OCI-LY7 (cell line): Measurements from ENCODE around the gene DDX39B. TPM values are rescaled to one million over a fixed set of nuclear protein-coding genes. Genes with fewer than 3 reads are reported as not detected.

Experiments used
- BruUV-seq: library from RNA; stranded (reverse); fragments of 400-500 nt; replicated peaks from 2 replicates; lab custom pipeline; 2021; lab: Mats Ljungman, UMichigan
- CTCF ChIA-PET: fragments of 300-600 bp; sonication (Branson Sonifier 250); formaldehyde crosslinking; loops from one replicate; lab custom pipeline; 2022; ENCODE audit warnings: antibody characterized with exemption; ENCODE audit not compliant: unreplicated experiment; lab: Charles Lee
- POLR2A ChIA-PET: fragments of 300-600 bp; sonication (Branson Sonifier 250); formaldehyde crosslinking; loops from one replicate; lab custom pipeline; 2022; ENCODE audit warnings: antibody characterized with exemption; lab: Charles Lee
- DNase-seq: peaks from one replicate; pipeline ENCODE4 v3.0.0-alpha.2; 2015; ENCODE audit warnings: low spot score
- H2AFZ ChIP-seq: fragments of 200-600 bp; sonication (generic), shearing (Covaris generic); 2 replicates; pipeline ENCODE4 v1.6.1; 2014; ENCODE audit warnings: mild to moderate bottlenecking, antibody characterized with exemption, low read length, moderate library complexity
- H3K27ac ChIP-seq: fragments of 200-600 bp; sonication (generic); 2 replicates; pipeline ENCODE4 v1.5.1; 2014; ENCODE audit warnings: mixed run types, low read depth, mild to moderate bottlenecking, moderate library complexity, low read length, inconsistent platforms; ENCODE audit not compliant: poor library complexity, severe bottlenecking
- H3K36me3 ChIP-seq: fragments of 200-600 bp; sonication (generic); 2 replicates; pipeline ENCODE4 v1.6.1; 2014; ENCODE audit warnings: mild to moderate bottlenecking, antibody characterized with exemption, low read length, moderate library complexity, mixed read lengths; ENCODE audit not compliant: insufficient read depth
- H3K4me1 ChIP-seq: fragments of 200-600 bp; sonication (generic); 2 replicates; pipeline ENCODE4 v1.5.1; 2014; ENCODE audit warnings: mild to moderate bottlenecking, low read length; ENCODE audit not compliant: insufficient read depth, poor library complexity, severe bottlenecking
- H3K4me2 ChIP-seq: fragments of 200-600 bp; sonication (generic); 2 replicates; pipeline ENCODE4 v1.6.1; 2014; ENCODE audit warnings: mild to moderate bottlenecking, low read length
- H3K4me3 ChIP-seq: fragments of 200-600 bp; sonication (generic); 2 replicates; pipeline ENCODE4 v1.5.1; 2014; ENCODE audit warnings: mild to moderate bottlenecking, low read depth, low read length; ENCODE audit not compliant: poor library complexity, severe bottlenecking
- H3K79me2 ChIP-seq: fragments of 200-600 bp; sonication (generic); 2 replicates; pipeline ENCODE4 v1.6.1; 2016; ENCODE audit warnings: low read depth, mild to moderate bottlenecking, low read length, moderate library complexity, mixed read lengths; ENCODE audit not compliant: insufficient read depth
- H3K9me2 ChIP-seq: fragments of 200-600 bp; sonication (generic); 2 replicates; pipeline ENCODE4 v1.6.1; 2016; ENCODE audit warnings: mild to moderate bottlenecking, low read length, mixed read lengths; ENCODE audit not compliant: insufficient read depth
- H3K9me3 ChIP-seq: fragments of 200-600 bp; sonication (generic); 2 replicates; pipeline ENCODE4 v1.6.1; 2014; ENCODE audit warnings: mild to moderate bottlenecking, mixed run types, low read length, mixed read lengths
- H4K20me1 ChIP-seq: fragments of 200-600 bp; sonication (generic); 2 replicates; pipeline ENCODE4 v1.6.1; 2014; ENCODE audit warnings: mild to moderate bottlenecking, antibody characterized with exemption, low read length, moderate library complexity, mixed read lengths; ENCODE audit not compliant: insufficient read depth
- CTCF ChIP-seq: fragments of 200-600 bp; sonication (generic); conservative IDR thresholded peaks from 2 replicates; pipeline ENCODE4 v1.5.1; 2014; ENCODE audit warnings: mild to moderate bottlenecking, antibody characterized with exemption, low read length, moderate library complexity, mixed read lengths
- EZH2phosphoT487 ChIP-seq: fragments of 200-600 bp; sonication (generic); IDR thresholded peaks from 2 replicates; pipeline ENCODE4 v1.6.1; 2018; ENCODE audit warnings: low read depth, borderline replicate concordance, mild to moderate bottlenecking, mixed run types, antibody characterized with exemption, low read length, moderate library complexity, mixed read lengths
- intact Hi-C: fragments of 100-400 bp; cut with micrococcal nuclease; formaldehyde crosslinking; loops from one replicate; pipeline ENCODE4 v1.10.0; 2022; ENCODE audit not compliant: unreplicated experiment
- total RNA-seq, 2 experiments: library from RNA; depleted of rRNA in 1 of 2; stranded (reverse); fragments of >200 nt in 1 of 2; shearing (Covaris generic) in 1 of 2; gene quantifications; 2 replicates each; pipeline ENCODE4 v1.2.3, GENCODE V29; 2014 to 2022

DDX39B gene
- total RNA-seq, 2 experiments from 2014 or later = 481 to 736 TPM

- H3K4me3 ChIP-seq = no peak overlapping the region
These were observed 37.3 kb upstream of the DDX39B start for GRCh38 chr6:31579119-31579505.

DNA sequence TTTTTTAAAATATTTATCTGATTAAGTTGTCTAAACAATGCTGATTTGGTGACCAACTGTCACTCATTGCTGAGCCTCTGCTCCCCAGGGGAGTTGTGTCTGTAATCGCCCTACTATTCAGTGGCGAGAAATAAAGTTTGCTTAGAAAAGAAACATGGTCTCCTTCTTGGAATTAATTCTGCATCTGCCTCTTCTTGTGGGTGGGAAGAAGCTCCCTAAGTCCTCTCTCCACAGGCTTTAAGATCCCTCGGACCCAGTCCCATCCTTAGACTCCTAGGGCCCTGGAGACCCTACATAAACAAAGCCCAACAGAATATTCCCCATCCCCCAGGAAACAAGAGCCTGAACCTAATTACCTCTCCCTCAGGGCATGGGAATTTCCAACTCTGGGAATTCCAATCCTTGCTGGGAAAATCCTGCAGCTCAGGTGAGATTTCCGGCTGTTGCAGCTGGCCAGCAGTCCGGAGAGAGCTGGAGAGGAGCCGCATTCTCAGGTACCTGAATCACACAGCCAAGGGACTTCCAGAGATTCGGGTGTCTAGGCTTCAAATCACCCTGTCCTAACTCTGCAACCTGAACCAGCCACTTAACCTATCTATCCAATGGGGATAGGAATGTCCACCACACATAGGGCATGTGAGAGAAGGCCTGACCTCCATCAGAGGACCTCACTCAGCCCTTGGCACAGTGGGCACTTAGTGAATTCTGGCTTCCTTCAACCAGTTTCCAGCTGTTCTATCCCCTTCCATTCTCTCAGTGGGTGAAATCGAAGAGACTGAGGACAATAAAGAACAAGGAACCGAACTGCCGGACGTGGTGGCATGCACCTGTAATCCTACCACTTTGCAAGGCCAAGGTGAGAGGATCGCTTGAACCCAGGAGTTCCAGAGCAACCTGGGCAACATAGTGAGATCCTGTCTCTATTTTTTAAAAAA lies 36.6 kb upstream of the DDX39B start:
- peaks cover 13% of the 10 kb centered on the region; the same call in 1 of the 2 replicates for H3K36me3 ChIP-seq
- H3K9me3 ChIP-seq = no peaks in the 10 kb centered on the region
- intact Hi-C loops = no loop called here
- ChIA-PET POLR2A (interaction anchor here (1.0 to 1.9 kb wide), 6 partner anchors 9 to 37 kb away, joined by 3 to 5 read pairs (median 3); partner anchors contain the start of genes DDX39B and NCR3), CTCF (interaction anchor here (0.5 kb wide), 2 partner anchors 23 to 28 kb away, joined by 4 to 5 read pairs; no protein-coding TSS in a partner anchor)
- no peaks in the 10 kb centered on the region for H3K9me2 ChIP-seq
- peaks cover 15% of the 10 kb centered on the region; the same call in 1 of the 2 replicates for H3K79me2 ChIP-seq
- no peak for DNase-seq
- TF ChIP-seq EZH2phosphoT487 = no peak
- no peak for TF ChIP-seq CTCF
- H3K4me2 ChIP-seq = peak overlapping the region; percentile 23; the same call in 1 of the 2 replicates
- H3K27ac ChIP-seq = no peak overlapping the region
- no peak overlapping the region for H3K4me3 ChIP-seq
- H2AFZ ChIP-seq = no peak overlapping the region
- no peaks in the 10 kb centered on the region for H4K20me1 ChIP-seq
- BruUV-seq = no TSS peak
- H3K4me1 ChIP-seq = peaks cover 79% of the 10 kb centered on the region

More at GRCh38 chr6:31579119-31579505, 37.3 kb upstream of the DDX39B start:
- Histone ChIP-seq H2AFZ (no peak overlapping the region), H3K27ac (no peak overlapping the region), H3K9me3 (no peaks in the 10 kb centered on the region), H4K20me1 (no peaks in the 10 kb centered on the region), H3K9me2 (no peaks in the 10 kb centered on the region), H3K79me2 (peaks cover 15% of the 10 kb centered on the region; the same call in 1 of the 2 replicates), H3K4me2 (no peak overlapping the region), H3K4me1 (peaks cover 79% of the 10 kb centered on the region), H3K36me3 (peaks cover 13% of the 10 kb centered on the region; the same call in 1 of the 2 replicates)
- CTCF ChIA-PET = no interaction called here
- no peak for TF ChIP-seq CTCF
- TF ChIP-seq EZH2phosphoT487 = no peak
- POLR2A ChIA-PET = interaction anchor here (1.3 kb wide), 1 partner anchor 9 kb away, joined by 3 read pairs; no protein-coding TSS in a partner anchor
- BruUV-seq = no TSS peak
- intact Hi-C loops = no loop called here
- DNase-seq = no peak
